GM21447 (cell line): ENCODE measurements around the gene RFX5.

Experiments
- ATAC-seq: cut with Tn5 transposase; IDR thresholded peaks from one replicate; pipeline ENCODE4 v1.9.1; 2021; ENCODE audit not compliant: unreplicated experiment

The RFX5 gene

DNA sequence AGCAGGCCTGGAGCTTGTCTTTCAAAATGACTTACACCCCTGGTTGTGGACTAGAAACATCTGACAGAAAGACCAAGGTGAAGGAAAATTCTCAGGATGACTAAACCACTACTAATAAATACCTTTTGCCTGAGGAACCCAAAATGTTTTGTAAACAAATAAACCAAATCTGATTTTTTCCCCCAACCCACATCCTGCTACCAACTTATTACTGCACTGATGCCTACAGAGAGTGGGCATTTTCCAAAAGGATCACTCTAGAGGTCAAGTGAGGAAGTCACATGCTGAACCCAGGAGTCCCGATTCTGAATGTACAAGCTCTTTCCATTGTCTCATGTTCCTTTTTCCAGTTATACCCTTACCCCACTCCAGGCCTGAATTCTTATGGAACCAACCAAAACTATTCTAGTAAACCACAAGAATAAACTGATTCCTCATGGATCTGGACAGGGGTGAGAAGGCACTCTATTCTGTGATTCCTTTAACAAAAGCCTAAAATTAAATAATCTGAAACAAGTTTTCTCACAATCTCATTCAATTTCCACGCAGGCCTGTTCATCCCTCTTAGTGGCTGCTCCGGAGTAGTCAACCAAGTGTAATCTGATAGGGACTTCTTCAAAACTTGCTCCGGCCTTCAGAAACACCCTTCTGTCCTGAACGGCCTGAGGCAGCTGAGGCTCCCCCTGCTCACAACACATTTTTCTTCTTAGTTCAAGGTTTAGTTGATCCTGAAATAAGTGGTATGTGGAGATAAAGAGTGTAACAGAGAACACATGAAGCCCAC, 21.2 kb downstream of the RFX5 start:
- no peak for ATAC-seq

DNA sequence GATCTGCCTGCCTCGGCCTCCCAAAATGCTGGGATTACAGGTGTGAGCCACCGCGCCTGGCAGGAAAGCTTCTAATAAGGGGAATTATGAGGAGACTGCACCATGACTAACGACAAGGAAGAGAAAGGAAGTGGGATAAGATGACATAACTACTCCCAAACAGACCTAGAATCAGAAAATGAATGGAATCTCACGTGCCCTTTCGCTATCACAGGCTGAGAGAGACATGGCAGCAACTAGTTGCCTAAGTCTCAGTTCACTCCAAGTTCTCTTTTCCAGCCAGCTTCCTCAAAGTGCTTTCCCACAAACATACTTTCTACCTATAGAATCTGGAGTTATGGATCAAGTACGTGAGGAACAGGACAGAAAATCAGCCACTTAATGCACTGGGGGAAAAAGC, 21.8 kb downstream of the RFX5 start:
- no peak for ATAC-seq

DNA sequence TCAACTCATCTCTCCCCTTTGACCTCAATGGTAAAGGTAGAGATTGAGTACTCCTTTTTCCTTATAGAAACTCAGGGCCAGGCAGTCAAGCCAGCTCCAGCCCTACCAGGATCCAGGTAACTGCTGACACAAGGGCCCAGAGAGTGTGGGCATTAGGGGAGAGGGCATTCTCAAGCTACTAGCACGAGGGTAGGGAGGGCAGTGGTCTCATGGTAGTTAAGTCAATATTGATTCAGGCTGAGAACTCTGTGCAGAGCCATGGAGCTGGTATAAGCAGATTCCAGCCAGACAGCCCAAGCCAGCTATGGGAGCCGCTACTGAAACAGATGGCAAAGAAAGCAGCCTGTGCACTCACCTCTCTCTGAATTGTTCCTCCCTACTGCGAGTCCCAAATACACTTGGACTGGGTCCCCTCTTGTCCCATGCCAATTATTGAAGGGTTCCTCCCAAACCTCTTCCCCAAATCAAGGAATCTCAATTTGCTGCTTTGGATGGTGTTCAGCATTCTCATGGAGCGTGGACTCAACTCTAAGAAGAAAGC, 22.6 kb downstream of the RFX5 start:
- no peak for ATAC-seq

DNA sequence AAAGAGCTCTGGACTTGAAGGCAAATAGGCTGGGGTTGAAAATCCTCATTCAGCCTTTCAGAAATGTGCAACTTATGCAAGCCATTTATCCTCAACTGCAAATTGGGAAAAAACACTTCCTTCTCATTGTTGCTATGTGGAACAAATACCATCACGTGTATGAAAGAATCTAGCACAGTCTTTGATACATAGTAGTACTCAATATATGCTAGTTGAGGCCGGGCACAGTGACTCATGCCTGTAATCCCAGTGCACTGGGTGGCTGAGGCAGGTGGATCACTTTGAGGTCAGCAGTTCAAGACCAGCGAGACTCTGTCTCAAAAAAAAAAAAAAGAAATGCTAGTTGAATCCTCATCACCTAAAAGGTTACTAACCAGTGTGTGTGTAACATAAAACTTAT, 28.1 kb downstream of the RFX5 start:
- ATAC-seq: no peak

DNA sequence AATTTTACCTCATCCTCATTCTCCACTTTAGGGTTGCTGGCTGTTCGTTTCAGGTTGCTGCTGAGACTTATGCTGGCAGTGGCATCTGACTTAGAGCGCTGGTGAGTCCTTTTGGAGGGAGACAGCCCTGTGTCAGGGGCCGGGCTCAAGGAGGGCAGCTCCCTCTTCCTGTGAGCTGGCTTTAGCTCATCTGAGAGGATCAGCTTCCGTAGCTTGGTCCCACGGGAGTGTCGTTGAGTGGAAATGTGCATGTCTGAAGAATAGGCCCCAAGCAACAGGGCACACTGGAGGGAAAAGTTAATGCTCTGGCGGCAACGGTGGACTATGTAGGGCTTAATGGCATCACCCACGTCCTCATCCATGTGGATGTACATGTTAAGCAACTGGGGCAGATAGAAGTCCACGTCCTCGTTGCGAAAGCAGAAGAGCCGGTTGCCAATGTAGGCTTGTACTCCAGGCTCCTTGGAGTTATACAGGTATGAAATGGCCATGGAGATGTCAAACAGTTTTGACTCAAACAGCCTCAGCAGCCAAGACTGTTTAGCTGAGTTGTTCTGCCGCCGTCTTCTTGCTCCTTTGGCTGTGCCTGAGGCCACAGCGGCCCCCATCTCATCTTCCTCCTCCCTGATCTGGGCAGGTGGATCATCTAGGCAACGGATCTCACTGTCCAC, 31.4 kb downstream of the RFX5 start:
- ATAC-seq: no peak

DNA sequence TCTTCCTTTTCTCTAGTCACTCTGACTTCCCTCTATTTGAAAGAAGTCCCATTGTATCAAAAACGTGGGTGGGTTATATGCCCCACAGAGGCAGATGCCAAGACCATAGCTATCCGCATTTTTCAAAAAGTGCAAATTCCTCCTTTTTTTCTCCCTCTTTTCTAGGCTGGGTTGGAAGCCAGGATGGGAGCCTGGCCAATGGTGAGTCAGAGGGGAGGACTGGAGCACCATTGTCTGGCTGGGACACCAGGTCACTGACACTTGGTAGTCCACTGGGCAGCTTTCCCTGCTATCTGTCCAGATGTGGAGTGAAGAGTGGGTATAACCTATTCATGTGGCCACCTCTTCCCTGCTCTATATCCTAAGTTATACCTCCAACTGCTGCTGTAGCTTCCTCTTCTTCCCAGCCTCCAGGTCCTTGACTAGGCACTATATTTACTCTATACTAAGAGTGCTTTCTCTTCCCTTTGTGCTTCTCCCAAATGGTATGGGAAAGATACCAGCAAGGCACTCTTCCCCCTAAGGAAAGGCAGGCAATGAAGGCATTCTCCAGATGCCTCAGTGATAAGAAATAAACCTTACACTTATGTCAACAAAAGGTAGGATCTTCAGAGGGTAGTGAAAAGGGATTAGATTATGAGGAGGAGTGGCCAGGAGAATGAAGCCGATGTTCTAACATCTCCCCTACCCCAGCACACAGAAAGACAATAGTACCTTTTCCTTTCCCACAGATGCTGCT, 32.7 kb downstream of the RFX5 start:
- ATAC-seq: no peak

DNA sequence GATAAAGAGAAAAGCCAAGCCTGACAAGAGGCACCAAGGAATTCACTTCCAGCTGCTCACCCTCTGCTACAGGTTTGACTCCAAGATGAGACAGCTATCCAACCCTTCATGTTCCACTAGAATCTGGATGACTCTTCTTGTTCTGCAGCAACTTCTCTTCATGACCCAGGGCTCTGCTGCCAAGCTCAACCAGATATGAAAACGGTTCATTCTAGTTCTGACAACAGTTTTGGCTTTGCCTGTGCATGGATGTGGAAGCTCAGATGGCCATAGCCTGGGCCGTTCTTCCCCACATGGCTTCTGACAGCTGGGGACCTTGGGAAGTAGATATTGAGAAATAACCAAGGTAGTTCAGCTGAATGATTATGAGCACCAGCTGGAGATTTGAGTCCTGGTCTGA, 33.6 kb downstream of the RFX5 start:
- ATAC-seq: no peak

DNA sequence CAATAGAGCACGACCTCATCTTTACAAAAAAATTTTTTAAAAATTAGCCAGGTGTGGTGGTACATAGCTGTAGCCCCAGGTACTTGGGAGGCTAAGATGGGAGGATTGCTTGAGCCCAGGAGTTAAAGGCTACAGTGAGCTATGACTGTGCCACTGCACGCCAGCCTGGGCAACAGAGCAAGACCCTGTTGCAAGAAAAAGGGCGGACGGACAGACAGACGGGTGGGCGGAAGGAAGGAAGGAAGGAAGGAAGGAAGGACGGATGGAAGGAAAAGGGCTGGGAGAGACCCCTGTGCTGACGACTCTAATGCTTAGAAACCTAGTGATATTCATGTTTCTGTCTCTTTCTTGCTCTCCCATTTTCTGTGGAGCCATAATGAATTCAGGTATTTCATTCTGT, 34.2 kb downstream of the RFX5 start:
- no peak for ATAC-seq

DNA sequence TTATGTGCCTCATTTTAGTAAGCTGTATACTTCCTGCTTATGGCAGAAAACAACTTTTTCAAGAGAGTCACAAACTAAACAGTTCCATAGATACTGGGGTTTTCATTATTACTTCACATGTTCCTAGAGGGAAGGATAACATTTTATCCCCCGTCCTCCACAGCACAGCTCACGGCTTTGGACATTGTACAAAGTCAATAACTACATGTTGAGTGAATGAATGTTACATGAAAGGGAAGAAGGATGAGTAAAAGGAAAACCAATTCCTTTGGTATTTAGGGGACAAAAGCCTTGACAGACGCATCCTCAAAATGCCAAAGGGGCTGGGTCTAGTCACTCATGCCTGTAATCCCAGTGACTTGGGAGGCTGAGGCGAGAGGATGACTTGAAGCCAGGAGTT, 34.6 kb downstream of the RFX5 start:
- no peak for ATAC-seq

DNA sequence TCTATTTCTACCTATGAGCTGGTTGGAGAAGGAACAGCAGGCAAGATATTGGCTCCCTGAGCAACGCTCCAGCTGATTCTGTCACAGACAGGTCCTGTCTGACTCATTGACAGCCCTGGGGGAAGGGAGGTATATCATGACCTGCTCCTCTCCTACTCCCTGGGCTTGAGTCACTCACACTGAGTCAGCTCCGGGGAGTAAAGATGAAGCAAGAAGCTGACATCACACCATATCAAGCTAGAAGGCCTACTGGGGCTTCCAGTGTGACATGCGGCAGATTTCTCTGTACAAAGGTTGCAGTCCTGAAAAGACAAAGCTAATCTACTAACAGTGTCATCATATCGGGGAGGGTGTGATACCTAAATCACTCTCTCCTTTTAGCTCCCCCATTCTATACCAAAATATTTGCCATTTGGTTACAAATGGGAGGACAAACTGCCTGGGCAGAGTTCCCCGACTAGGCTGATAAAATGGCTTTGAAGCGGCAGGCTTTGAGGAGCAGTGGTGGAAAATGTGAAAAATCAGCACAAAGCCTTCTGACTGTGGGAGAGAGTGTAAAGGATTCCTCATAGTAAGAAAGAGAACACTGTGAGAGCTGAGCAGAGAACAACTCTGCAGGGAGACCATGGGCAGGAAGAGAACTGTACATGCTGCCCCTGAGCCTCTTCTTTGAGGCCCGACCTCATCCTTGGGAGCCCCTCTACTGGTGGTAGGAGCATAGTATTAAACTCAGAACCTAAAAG, 35.3 kb downstream of the RFX5 start:
- no peak for ATAC-seq

DNA sequence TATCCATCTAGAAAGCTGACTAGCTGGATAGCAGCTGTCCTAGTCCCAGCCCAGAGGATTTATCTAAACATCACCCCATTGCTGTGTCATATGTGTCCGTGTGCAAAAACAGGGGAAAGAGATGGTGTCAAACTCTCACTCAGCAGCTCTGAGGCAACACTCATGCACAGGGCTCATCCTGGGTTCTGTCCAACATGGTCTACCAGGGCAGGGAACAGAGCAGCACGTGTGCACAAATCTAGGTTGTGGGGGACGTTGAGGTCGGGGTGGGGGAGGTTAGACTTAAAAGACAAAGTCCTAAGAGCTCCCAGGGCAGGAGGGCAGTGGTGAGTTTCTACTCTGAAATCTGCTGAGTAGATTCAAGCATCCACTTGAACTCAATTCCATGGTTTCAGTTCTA, 36.0 kb downstream of the RFX5 start:
- no peak for ATAC-seq

DNA sequence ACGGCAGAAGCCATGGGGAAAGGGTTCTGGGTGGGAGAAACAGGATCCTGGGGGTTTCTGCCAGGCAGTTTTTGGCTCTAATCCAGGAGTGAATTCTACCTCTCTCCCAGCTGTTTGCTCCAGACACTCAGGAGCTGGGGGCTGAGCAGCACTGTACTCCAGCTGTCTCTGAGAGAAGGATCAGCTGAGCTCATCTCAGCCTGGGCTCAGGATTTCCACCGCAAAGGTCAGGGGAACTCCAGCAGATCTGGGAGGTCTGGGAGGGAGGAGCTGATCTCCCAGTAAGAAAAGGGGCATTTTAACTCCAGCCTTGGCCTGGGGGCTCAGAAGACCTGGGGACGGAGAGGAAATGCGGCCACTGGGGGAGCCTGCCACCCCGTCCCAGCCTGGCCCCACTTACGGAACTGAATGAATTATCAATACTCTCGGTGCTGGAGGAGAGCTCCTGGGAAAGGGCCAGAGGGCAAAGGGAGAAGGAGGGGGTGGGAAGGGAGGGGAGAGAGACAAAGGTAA, 37.2 kb downstream of the RFX5 start:
- ATAC-seq: no peak

DNA sequence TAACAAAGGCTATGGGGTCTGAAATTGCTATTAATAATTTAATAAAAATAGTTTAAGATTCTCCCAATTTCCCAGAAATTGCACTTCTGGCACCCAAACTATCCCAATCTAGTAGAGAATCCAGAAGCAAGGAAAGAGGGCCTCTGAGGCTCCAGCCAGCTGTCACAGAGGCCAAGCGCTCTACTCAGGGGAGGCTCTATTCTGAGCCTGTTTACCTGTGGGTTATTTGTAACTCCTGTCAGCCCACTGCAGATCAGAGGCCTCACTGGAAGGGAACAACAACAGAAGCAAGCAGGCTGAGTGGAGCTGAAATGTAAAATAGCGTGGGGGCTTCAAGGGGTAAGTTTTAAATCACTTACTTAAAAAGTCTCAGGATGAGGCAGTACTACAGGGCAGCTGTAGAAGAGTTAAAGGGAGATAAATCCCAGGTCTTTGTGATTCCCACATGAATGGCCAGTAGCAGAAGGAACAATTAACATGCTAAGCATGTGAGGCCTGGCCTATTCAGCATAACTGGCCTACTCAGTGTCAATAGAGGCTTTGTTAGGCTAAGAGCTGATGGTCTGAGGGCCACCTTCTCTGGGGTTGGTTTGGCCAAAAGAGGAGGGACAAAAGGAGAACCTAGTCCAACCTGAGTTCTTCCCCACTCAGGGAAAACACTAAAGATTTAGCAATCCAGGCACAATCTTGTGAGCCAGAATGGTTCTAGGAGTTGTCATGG, 52.1 kb downstream of the RFX5 start:
- no peak for ATAC-seq

DNA sequence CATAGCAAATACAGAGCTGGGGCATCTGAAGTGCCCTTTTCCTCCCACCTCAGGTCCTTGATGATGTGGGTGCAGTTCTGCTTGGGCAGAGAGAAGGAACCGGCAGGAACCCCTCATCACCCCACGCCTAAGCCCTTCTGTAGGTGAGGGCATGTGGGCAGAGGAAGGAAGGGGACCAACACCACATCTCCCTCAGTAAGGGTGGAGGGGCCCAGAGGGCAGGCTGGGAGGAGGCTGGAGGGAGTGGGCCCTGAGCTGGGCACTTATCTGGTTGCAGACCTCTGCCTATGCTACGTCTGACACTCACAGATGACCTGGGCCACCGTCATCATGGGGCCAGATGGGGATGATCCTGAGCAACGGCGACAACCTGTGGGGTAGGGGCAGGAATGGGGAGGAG, 54.0 kb downstream of the RFX5 start:
- ATAC-seq: no peak

DNA sequence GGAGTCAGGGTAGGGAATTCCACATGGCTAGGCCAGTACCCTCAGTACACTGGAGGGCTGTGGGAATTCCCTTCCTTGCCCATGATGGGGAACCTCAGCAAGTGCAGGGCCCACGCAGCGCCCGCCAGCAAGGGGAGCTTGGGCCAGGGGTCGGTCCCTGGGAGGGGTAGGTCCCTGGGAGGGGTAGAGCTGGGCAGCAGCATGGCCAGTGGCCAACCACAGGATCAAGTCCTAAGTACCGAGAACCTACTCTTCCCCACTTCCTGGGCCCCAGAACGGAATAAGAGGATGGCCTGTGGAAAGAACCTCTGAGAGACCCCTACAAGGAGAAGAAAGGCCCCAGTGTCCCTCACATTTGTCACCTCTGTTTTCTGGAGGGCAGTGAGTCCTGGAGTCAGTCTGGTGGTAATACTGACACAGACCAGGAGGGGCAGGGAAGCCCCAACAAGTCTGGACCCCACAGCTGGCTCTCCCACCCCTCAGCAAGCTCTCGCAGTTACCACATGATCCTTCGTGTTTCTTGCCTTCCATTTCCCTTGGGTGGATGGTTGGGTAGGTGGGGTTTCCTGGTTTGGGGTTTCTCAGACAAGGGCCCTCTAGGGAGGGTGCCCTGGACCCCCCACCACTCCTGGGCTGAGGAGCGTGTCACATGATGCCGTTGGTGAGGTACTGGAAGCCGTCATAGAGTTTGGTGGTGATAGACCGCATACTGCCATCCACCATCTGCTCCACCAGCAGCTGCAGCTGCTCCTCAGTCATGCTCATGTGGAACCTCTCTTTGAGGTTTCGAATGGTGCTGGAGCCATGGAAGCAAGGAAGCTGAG, 54.6 kb downstream of the RFX5 start:
- ATAC-seq: no peak

DNA sequence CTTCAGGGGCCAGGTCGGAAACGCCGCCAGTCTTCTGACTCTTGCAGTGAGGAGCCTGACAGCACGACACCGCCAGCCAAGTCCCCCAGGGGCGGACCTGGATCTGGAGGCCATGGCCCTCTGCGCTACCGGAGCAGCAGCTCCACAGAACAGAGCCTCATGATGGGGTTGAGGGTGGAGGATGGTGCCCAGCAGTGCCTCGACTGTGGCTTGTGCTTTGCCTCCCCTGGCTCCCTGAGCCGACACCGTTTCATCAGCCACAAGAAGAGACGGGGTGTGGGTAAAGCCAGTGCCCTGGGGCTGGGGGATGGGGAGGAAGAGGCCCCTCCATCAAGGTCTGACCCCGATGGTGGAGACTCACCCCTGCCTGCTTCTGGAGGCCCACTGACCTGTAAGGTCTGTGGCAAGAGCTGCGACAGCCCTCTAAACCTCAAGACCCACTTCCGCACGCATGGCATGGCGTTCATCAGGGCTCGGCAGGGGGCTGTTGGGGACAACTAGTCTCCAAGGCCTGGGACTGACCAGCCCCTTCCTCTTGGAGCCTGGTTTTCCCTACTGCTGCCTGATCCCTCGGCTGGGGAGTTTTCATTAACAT, 56.2 kb downstream of the RFX5 start:
- no peak for ATAC-seq
